Activated CD4-positive, alpha-beta T cell treated with anti-CD3 and anti-CD28 coated beads, Interleukin-2, amount 50 U/mL, for 1 hour (primary cell): ENCODE results near the gene IMP3.
A peak's percentile ranks its signal among the peaks of the same experiment; 100 is the strongest.
"Not testable (repeated sequence)": the region's sequence is repeated elsewhere in the genome, so short reads cannot be mapped to it uniquely, and the experiment has no call there.

Experiments used
- DNase-seq: peaks from one replicate; pipeline ENCODE4 v3.0.0-alpha.2; 2020

The IMP3 gene, protein sequence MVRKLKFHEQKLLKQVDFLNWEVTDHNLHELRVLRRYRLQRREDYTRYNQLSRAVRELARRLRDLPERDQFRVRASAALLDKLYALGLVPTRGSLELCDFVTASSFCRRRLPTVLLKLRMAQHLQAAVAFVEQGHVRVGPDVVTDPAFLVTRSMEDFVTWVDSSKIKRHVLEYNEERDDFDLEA

GRCh38 chr15:75639709-75640482 lies at the start of gene IMP3:
Gene IMP3 (minus strand): TSS chr15:75640224. CDS start chr15:75640168, 56 bp downstream.
- peak; percentile 89 for DNase-seq

DNA sequence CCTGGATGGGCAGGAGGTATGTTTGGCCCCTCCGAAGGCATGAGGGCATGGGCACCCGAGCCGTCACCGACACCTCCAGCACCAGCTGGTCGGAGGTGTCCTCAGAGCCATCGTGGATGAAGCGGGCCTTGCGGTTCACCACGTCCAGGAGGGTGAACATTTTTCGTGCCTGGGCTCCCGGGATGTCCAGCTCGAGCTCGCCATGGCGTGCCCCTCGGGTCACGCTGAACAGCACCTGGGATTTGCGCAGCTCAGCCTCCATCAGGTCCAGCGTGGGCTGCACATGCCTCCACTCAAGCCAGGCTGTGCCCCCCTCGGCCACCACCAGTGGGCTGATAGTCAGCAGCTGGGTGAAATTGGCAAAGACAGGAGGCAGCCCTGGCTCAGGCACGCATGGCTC lies 49.4 kb upstream of the IMP3 start:
- DNase-seq = not testable (repeated sequence)

GRCh38 chr15:75688831-75689230 lies 48.8 kb upstream of the IMP3 start:
- DNase-seq = no peak

DNA sequence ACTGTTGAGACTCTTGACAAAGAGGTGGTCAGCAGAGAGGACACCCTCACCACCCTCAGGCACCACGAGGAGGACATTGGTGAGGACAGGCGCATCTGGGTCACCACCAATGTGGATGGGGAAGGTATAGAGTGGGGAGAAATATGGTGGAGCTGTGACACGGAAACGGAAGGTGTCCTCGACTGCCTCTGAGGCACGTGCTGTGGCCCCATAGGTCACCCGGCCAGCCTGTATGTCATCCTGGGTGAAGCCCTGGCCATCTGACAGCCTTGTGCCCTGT lies 48.2 kb upstream of the IMP3 start:
- DNase-seq = no peak

DNA sequence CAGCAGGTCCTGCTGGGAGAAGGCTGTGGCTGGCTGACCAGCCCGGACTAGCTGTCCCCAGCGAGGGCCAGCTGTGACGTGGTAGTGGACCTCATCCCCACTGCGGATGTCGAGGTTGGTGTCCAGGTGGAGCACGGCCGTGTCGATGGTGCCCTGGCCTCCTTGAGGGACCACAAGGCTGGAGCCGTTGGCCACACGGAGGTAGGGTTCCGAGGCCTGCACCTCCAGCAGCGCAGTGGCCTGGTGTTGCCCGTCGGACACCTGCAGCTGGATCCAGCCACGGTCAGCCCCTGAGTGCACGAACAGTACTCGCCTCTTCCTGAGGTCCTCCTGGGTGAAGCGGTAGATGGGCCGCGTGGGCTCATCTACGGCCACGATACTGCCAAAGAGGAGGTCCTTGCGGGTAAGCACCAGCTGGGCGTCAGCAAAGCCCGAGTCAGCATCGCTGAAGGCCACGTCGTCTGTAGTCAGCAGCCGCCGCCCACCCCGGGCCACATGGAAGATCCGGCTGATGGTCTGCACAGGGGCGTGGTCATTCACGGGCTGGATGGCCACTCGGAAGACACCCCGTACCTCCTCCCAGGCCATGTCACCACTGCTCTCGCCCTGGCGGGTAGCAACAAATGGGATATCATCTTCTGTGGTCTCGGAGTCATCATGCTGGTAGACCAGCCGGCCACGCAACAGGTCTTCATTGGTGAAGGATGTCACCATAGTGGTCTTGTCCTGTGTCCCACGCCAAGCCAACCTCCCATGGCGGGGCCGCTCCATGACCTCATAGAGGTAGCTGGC lies 47.7 kb upstream of the IMP3 start:
- DNase-seq = no peak

DNA sequence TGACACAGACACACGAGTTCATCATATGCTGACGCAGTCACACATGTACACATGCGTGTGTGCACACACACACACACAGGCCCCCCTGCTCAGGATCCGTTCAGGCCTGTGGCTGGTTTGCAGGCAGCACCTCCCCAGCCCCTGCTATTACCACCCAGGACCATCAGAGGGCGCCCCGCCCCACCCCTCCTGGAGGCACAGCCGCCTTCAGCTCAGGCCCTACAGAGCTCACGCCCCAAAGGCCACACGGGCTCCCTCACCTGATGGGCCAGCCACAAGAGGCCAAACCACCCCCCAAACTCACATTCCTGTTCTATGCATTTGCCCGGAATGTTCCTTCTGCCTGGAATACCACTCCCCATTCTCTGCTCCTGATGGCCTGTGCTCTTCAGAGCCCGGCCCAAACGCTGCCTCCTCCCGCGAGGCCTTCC lies 46.2 kb upstream of the IMP3 start:
- DNase-seq = peak; percentile 77

GRCh38 chr15:75685195-75685594 lies 45.2 kb upstream of the IMP3 start:
- DNase-seq = no peak

DNA sequence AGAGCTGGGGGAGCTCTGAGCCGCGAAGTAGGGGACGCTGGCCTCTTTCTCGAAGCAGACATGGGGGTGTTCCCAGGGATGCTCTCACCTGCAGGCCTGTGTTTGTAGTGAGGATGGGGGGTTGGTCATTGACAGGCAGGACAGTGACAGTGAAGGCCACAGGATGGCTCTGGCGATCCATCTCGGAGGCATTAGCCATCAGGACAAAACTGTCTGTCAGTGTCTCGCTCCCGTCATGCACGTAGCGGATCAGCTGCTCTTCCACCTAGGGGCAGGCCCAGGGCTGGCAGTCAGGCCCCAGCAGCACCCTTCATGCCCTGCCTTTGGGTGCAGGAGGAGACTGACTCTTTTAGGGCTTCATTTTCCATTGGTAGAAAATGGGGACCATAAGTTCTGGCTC lies 44.6 kb upstream of the IMP3 start:
- no peak for DNase-seq

DNA sequence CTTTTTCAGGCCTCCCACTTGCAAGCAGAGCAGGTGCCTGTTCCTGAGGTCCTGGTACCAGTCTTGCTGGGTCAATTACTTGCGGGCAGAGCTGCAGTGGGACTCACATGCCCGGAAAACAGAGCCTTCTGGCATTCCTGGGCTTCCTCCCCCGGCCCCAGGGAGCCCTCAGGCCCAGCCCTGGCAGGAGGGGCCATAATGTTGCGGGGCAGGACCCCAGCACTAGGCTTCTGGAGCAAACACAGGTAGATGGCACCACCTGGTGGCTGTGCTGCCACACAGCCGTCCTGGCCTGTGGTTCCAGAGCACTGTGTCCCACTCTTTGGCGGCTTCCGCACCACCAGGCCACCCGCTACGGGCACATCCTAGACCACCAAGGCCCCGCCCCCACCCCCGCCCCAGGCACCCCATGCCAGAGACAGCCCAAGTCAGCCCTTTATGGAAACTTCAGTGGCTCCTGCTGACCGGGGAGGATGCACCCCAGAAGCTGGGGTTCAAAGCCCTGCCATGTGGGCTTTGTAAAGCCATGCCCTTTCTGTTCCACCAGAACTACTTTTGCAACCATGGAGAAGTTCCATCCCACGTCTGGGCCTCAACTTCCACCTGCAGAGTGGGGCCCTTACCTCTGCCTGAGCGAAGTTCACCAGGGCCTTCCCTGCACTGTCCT lies 43.8 kb upstream of the IMP3 start:
- peak; percentile 65 for DNase-seq

- DNase-seq = no peak
Measured at GRCh38 chr15:75682181-75683135, 42.4 kb upstream of the IMP3 start.

- DNase-seq = no peak
Measured at GRCh38 chr15:75680007-75680789, 40.2 kb upstream of the IMP3 start.

DNA sequence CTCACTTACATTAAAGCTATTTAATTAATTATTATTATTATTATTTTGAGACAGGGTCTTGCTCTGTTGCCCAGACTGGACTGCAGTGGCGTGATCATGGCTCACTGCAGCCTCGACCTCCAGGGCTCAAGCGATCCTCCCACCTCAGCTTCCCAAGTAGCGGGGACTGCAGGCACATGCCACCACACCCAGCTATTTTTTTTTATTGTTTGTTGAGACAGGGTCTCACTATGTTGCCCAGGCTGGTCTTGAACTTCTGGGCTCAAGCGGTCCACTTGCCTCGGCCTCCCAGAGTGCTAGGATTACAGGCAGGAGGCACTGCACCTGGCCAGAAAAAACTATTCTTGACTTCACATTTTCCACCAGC lies 38.3 kb upstream of the IMP3 start:
- DNase-seq = not testable (repeated sequence)

GRCh38 chr15:75677465-75678323 lies 37.7 kb upstream of the IMP3 start:
- DNase-seq = no peak

GRCh38 chr15:75676688-75677464 lies 36.9 kb upstream of the IMP3 start:
- DNase-seq = no peak

DNA sequence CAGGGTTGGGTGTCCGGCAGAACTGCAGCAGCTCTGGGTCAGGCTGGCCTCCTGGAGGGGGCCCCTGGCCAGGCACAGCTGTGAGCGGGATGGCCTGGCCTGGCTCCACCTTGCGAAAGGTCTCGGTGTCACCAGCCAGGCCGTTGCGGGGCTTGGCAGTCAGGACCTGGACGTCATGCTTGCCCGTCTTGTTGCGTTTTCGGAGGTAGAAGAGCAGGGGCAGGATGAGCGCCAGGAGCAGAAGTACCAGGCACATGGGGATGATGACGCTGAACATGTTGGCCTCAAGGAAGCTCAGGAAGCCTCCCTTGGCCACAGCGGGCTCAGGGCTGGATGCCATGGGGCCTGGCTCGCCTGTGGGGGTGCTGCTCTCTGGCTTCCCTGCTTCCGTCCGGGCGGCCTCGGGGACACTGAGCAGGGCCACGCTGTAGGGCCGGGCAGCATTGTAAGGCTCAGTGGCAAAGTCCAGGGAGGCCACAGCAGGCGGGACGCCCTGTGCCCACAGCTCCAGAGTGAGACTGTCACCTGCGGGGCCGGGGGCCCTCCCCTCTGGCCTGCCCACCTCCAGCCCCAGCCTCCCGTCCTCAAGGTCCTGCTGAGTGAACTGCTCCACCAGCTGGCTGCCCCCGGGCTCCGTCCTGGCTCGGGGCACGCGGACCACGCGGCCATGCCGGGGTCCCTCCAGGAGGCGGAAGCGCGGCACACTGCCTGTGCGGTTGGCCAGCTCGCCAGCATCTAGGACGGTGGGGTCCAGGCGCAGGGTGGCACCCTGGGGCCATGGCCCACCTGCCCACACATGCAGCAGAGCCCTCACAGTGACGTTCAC lies 35.8 kb upstream of the IMP3 start:
- DNase-seq = no peak

DNA sequence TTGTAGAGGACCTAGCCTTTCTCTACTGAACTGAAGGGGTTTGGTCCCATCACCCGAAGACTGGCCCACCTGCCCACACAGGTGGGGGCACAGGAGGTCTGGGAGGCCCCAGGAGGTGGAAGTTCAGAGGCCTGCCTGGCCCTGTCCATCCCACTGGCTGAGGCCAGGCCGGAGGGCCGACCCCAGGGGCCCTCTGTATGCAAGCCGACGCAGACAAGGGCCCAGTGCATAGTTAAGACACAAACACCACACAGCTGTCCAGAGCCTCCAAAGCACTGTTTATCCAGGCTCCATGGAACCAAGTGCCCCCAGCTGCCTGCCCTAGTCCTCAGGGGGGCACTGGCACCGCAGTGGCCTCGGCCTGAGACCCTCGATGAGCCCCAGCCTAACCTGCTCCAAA lies 34.3 kb upstream of the IMP3 start:
- no peak for DNase-seq

DNA sequence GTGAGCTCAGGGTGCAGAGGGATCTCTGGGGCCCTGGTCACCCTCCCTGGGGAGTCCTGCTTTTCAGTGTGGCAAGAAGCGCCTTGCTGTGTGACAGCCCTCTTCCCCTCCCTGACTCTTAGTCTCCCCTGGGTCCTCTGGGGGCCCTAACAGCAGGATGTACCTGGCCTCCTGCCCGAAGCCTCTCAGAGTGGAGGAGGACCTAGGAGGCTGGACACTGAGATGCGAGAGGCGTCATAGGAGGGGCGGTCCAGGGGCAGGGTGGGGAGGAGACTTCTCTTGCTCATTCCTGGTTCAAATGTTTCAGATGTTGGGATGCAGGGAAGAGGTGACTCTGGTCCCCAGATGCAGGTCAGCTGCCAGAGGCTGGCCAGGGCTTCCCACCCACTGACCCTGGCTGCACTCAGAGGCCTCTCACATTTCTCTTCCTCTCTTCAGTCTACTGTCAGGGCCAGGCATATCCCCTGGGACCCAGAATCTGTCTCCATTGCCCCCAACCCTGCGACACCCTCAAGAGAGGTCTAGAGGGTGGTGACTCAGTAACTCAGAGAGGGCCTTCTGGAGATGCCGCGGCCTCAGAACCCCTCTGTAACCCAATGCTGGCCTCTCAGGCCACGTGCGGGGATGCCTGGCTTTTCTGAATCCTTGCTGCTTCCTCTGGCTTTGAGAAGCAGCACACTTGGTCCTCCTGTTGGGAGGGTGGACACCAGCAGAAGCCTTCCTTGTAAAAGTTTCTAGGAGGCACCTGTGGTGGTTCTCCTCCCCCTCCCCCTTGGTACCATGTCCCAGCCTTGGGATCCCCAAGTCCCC lies 33.6 kb upstream of the IMP3 start:
- DNase-seq = no peak
